ENCODE data around the gene RPS6KC1.

DNA sequence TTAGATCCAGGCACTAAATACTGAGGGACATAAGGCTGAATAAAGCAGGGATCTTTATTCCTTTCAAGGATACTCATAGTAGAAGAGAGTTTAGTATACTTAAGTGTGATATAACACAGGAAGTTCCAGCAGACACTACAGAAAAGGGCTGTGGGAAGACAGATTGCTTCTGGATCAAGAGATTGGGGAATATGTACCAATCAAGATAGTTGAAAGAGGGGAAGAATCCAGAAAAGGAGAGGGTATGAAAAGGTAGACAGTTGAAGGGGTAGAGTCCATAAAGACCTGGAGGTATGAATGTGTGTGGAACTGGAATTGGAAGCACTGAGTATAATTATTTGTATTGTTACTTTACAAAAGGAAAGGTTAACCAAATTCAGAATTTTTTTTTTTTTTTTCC is 2.4 kb downstream of the RPS6KC1 start:
- TF ChIP-seq, protein P1, sequence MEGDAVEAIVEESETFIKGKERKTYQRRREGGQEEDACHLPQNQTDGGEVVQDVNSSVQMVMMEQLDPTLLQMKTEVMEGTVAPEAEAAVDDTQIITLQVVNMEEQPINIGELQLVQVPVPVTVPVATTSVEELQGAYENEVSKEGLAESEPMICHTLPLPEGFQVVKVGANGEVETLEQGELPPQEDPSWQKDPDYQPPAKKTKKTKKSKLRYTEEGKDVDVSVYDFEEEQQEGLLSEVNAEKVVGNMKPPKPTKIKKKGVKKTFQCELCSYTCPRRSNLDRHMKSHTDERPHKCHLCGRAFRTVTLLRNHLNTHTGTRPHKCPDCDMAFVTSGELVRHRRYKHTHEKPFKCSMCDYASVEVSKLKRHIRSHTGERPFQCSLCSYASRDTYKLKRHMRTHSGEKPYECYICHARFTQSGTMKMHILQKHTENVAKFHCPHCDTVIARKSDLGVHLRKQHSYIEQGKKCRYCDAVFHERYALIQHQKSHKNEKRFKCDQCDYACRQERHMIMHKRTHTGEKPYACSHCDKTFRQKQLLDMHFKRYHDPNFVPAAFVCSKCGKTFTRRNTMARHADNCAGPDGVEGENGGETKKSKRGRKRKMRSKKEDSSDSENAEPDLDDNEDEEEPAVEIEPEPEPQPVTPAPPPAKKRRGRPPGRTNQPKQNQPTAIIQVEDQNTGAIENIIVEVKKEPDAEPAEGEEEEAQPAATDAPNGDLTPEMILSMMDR (conservative IDR thresholded peaks at IDR 0.05; ENCODE audit: low read length): no peak
- no peak for TF ChIP-seq EZH2phosphoT487 (IDR thresholded peaks at IDR 0.05; ENCODE audit: borderline replicate concordance)

Measured in Loucy (cell line).